Measurements from ENCODE around the gene NFX1.

Gene NFX1

DNA sequence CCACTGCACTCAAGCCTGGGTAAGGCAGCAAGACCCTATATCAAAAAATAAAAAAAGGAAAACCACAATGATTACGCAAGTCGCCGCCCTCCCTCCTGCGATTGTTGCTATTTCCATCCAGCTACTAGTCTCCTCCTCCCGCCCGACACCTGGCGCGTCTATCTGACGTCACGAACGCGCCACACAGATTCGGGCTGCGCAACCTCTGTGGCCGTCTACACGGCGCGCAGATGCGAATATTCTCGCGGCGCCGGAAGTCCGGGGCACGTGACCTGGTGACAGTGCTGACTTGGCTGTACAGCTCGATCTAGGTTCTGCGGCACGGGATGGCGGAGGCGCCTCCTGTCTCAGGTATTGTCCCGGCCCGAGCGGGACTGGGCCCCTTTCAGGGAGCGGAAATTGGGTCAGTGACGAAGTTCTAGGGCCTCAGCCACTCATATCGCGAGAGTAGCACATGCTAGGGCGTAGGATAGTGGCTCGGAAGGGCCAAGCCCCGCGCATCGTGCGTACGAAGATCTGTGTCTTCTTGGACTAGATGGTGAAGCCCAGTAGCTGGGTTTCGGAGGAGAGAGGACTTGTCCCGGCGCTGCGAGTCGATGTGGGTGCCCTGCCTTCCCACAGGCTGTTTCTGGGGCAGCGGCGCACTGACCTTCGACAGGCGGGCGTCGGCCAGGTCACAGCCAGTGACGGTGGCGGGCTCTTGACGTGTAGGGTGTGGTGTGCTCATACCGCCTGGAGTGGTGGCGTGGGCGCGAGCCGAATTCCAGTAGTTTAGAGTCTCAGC lies at the start of gene NFX1:
Gene NFX1 (plus strand): TSS at position 270 of the 784 bp plus-strand sequence. CDS start 57 bp downstream, at position 327.
- DNase-seq, result peak; percentile 98
- ATAC-seq, result peak; percentile 94

DNA sequence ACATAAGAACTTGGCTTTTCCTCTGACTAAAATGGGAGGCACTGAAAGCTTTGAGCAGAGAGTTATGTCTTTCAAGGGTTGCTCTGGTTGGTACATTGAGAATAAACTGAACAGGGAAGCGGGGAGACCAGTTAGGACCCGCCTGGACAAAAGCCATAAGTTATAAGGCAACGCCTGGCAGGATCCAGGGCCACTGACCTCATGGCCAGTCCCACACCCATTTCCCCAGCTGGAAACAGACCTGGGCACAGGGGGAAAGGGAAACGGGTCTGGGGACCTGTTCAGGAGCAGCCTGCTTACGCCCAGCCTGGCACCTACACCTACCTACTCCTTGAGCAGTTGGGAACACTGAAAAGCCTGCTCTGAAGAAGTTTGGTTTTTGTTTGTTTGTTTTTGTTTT lies 49.0 kb upstream of the NFX1 start:
- no peak for ATAC-seq
- DNase-seq, result no peak

GRCh38 chr9:33242609-33243134 lies 47.6 kb upstream of the NFX1 start:
- ATAC-seq (no peak), DNase-seq (no peak)

DNA sequence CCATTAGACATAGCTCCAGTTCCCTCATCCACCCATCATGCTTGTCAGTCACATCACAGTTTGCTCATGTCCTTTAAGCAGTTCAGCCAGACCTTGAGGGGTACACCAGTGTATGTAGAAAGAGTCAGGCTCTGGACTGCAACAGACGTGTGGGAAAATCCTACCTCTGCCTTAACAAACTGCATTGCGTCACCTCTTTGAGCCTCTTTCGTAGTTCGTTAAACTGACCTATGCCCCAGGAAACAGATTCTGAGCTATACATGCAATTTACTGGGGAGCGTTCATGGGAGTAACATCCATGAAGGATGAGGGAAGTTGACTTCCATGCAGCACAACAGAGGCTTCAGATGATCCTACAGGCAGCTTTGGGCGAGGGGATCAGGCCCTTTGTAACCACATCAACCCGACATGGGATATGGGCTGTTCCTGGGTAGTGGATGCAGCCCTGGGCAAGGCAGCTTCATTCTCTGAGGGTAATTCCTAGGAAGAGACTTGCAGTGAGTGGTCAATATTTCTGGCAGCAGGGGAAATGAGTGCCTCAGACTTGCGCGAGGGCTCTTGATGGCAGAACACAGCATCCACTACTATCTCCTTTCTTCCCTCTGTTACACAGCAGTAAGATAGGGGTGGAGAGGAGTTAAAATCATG lies 46.1 kb upstream of the NFX1 start:
- DNase-seq, result no peak
- ATAC-seq, result no peak

GRCh38 chr9:33245341-33245740 lies 45.0 kb upstream of the NFX1 start:
- no peak for DNase-seq

DNA sequence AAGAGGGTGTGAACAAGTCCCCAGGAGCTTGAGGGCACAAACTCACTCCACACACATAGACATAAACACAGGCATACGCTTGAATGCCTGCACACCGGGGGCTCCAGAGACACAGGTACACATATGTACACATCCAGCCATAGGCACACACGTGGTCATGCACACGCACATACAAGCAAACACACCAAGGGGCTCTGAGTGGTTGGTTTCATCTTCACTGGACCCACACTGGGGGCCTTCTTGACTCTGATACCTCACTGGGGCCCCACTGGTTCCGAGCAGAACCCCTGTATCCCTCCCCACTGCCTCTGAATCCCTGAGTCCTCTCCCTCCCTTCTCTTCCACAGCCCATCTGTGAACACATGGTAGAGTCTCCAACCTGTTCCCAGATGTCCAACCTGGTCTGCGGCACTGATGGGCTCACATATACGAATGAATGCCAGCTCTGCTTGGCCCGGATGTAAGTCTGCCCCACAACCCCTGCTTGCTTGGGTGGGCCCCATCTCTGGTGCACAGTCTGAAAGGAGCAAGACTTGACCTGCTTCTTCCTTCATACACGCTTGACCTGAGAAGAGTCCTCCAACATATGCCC lies 44.0 kb upstream of the NFX1 start:
- ATAC-seq (no peak), DNase-seq (no peak)

More at GRCh38 chr9:33245341-33245740, 45.0 kb upstream of the NFX1 start:
- no peak for ATAC-seq

DNA sequence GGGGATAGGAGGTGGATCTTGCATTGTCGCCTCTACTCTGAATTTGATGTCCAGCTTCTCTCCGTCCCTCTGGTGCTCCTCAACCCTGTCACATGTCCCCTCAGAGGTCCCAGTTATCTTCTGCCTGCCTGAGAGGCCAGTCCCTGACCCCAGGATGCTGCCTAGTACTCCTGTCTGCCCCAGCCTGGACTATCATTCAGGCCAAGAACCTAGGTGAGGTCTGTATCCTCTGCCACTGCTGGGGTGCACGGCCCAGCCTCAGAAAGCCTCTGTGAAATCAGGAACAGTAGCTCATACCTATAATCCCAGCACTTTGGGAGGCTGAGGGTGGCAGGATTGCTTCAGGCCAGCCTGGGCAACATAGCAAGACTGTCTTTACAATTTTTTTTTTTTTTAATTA lies 41.7 kb upstream of the NFX1 start:
- no peak for ATAC-seq
- no peak for DNase-seq

GRCh38 chr9:33249087-33249658 lies 41.1 kb upstream of the NFX1 start:
- no peak for DNase-seq
- ATAC-seq, result no peak

GRCh38 chr9:33249983-33250382 lies 40.3 kb upstream of the NFX1 start:
- DNase-seq (no peak), ATAC-seq (no peak)

- ATAC-seq (no peak), DNase-seq (no peak)
Observed at GRCh38 chr9:33250458-33250995, 39.8 kb upstream of the NFX1 start.

DNA sequence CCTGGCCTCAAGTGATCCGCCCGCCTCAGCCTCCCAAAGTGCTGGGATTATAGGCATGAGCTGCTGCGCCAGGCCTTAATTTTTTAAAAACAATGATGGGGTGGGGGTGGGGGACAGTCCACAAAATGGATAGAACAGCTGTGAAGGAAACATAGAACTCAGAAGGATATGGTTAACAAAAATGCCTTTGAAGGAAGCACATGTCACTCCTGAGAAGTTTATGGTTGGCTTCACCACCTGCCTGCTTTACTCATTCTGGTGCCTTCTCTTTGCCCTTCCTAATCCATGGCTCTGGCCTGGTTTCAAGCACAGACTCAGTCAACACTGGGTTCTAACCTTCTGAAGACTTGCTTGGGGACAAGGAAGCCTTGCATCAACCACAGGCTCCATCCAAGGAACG lies 36.1 kb upstream of the NFX1 start:
- DNase-seq, result no peak

DNA sequence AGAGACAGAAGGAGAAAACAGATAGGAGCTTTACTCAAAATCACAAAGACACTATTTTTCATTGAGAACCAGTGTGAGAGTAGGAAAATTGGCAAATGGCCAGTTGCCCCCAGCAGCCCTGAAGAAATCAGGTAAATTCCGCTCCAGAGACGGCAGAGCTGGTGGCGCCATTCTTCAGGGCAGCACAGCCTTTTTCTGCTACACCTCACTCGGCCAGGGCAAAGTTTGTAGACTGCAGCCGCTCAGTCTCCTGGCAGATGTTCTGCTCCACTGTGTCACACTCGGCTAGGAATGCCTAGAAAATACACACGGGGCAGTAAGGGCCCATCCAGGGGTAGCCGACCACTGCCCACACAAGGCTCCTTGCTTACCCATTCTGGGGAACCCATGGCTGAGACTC lies 35.3 kb upstream of the NFX1 start:
- ATAC-seq, result no peak
- DNase-seq, result no peak

More for the DNA sequence above, 36.1 kb upstream of the NFX1 start:
- ATAC-seq, result no peak

DNA sequence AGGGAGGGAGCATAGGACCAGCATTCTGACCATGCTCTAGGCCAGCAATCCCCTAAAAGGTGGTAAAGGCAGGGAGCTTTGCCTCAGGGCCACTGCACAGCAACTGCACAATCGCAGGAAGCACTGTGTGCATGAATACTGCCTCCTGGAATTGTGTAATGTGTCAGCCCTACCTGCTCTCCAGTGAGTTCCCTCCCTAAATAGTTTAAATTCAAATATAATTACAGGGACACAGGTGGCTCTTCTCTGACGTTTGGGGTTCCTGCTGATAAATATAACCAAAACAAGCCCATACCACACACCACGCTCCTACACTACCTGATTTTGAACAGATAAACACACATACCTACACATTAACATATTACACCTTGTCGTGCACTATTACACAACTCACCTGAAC lies 34.8 kb upstream of the NFX1 start:
- ATAC-seq (no peak), DNase-seq (no peak)

DNA sequence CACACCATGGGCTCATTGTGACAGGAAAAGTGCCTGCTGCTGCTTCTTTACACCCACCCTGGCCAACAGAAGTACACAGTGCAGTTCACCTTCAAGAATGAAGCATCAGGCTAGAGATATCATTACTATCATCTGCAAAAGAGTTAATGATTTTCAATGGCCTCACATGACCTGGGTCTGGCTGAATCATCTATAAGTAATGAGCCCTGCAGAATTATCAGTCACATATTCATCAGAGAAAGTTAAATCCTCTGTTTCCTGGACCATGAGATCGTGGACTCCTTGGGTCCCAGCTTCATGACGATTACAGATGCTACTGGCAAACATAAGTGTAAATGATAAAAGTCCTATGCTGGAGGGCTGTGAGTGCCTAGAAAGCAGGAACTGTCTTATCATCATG lies 34.1 kb upstream of the NFX1 start:
- DNase-seq (no peak), ATAC-seq (no peak)

DNA sequence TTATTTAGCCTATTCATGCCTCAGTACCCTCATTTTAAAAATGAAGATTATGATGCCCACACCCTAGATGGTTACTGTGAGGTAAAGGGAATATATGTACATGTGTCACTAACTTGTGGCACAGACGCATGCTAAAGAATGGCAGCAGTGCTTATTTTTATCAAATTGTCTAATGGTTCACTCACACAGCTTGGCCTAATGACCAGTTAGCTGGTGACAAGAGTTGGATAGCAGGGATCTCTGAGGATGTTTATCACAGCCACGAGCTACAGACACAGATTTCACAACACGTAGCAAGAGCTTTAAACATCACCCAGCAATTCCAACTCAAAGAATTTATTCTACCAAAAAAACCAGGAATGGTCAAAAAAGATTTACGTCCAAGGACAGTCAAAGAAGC lies 33.0 kb upstream of the NFX1 start:
- no peak for DNase-seq
- no peak for ATAC-seq

GRCh38 chr9:33260372-33260771 lies 29.9 kb upstream of the NFX1 start:
- no peak for ATAC-seq
- no peak for DNase-seq

DNA sequence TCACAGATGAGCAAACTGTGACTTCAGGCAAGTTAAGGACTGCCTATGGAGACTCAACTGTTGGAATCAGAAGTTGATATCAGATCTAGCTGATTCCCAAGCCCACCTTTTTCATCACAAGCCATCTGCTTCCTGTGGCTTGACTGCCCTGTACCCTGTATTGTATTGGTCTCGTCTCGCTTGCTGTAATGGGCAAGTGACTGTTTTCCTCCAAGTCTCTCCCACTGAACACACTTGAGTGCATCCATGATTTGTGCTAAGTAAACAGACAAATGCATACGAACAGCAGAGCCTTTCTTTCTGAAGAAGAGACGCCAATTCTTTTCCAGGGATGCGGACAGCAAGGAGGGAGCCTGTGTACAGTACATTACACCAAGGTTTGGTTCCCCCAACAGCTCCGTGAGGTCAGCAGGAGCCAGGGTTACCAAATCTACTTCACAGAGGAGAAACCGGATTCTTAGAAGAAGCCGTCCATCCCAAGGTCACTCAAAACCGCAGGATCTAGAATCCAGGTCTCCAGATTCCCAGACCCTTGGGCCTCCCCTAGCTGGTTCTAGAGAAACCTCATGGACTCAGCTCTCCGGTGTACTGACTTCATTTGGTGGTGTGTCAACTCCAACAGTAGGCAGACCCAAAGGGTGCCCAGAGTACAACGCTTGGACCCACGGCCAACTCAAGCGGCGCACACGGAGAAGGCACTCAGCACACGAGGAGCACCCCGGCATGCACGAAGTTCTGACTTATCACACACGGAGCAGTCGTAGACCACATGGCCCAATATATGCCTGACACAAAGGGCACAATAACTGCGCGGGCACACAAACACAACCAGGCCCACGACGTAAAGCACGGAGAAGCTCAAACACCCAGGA lies 26.9 kb upstream of the NFX1 start:
- ATAC-seq, result no peak
- peak; percentile 16 for DNase-seq

- DNase-seq, result peak; percentile 57
Observed at GRCh38 chr9:33264003-33264472, 26.3 kb upstream of the NFX1 start.

GRCh38 chr9:33264473-33265177 lies 25.7 kb upstream of the NFX1 start, which contains the start of the genes BAG1 and CHMP5:
Gene BAG1 (minus strand): TSS chr9:33264708.
Gene CHMP5 (plus strand): TSS chr9:33265049. CDS start chr9:33265079, 30 bp downstream.
- peak; percentile 100 for DNase-seq
- ATAC-seq, result peak; percentile 93

More at GRCh38 chr9:33264003-33264472, 26.3 kb upstream of the NFX1 start:
- peak; percentile 6 for ATAC-seq

DNA sequence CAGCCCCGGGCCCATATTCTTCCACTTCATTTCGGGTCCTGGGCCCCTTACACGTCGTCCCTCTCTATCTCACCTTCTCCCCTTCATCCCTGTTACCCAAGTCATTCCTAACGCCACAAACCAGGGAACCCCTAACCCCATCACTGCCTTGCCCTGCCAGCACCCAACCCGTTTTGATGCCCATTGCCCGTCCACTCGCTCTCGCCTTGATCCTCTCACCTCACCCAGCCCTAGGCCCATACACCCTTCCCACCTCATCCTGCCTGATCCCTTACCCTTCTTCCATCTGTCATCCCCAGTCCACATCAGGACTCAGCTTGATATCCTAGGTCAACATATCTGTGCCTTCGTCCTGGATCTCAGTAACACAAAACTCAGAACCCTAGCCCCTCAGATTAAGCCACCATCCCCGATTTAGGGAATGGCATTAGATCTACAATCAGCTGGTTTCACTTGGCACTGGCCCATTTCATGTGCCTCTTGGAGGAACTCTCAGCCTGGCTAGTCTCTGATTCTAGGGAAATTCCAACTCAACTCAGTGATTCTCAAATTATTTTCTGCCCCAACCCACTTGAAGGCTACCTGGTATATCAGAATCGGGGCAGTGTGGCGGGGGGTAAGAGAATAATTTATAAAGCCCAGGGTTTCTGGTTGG lies 25.0 kb upstream of the NFX1 start:
- DNase-seq, result no peak
- ATAC-seq, result no peak
